ENCODE results near the gene CARMIL3. TPM values are rescaled to one million over a fixed set of nuclear protein-coding genes. Genes with fewer than 3 reads are reported as not detected.

CARMIL3 gene
- total RNA-seq, 1 experiment from 2014 or later: 1.00 TPM

GRCh38 chr14:24110523-24110922, 58.7 kb downstream of the CARMIL3 start:
- Mint-ChIP-seq H3K4me1 (ENCODE audit: low read depth, unreplicated experiment) (peaks cover 5% of the 10 kb centered on the region), H3K27me3 (ENCODE audit: insufficient read depth, unreplicated experiment) (no peaks in the 10 kb centered on the region), H3K27ac (ENCODE audit: unreplicated experiment) (no peak overlapping the region), H3K36me3 (ENCODE audit: insufficient read depth, unreplicated experiment) (peaks cover 14% of the 10 kb centered on the region), H3K9me3 (ENCODE audit: unreplicated experiment) (no peaks in the 10 kb centered on the region), H3K4me3 (ENCODE audit: unreplicated experiment) (no peak overlapping the region)
- intact Hi-C loops (cut with micrococcal nuclease; ENCODE audit: unreplicated experiment): no loop called here
- TF ChIP-seq, protein P1, sequence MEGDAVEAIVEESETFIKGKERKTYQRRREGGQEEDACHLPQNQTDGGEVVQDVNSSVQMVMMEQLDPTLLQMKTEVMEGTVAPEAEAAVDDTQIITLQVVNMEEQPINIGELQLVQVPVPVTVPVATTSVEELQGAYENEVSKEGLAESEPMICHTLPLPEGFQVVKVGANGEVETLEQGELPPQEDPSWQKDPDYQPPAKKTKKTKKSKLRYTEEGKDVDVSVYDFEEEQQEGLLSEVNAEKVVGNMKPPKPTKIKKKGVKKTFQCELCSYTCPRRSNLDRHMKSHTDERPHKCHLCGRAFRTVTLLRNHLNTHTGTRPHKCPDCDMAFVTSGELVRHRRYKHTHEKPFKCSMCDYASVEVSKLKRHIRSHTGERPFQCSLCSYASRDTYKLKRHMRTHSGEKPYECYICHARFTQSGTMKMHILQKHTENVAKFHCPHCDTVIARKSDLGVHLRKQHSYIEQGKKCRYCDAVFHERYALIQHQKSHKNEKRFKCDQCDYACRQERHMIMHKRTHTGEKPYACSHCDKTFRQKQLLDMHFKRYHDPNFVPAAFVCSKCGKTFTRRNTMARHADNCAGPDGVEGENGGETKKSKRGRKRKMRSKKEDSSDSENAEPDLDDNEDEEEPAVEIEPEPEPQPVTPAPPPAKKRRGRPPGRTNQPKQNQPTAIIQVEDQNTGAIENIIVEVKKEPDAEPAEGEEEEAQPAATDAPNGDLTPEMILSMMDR (IDR thresholded peaks at IDR 0.05; ENCODE audit: insufficient read depth in 1 of 2, low read depth in 1 of 2, low read length in 1 of 2, severe bottlenecking in 1 of 2, unreplicated experiment in 1 of 2): no peak
- no peak for DNase-seq
- Histone ChIP-seq H3K4me1 (peaks cover 8% of the 10 kb centered on the region; the same call in 1 of the 2 replicates), H3K4me3 (ENCODE audit: low read depth, low read length) (no peak overlapping the region), H3K9me3 (no peaks in the 10 kb centered on the region; the same call in 1 of the 2 replicates), H3K36me3 (ENCODE audit: control insufficient read depth, insufficient read depth, low read length) (no peaks in the 10 kb centered on the region), H3K27me3 (replicated peaks; ENCODE audit: control insufficient read depth, insufficient read depth, low read length) (no peaks in the 10 kb centered on the region)
- CTCF ChIA-PET: interaction anchor here (0.7 to 6.7 kb wide), 6 partner anchors 8 to 53 kb away, joined by 3 to 155 read pairs (median 10); partner anchors contain the start of genes PCK2 and PSME2
- POLR2A ChIA-PET: interaction anchor here (1.1 kb wide), 1 partner anchor 52 kb away, joined by 3 read pairs; no protein-coding TSS in a partner anchor
- no TSS peak for BruUV-seq (replicated peaks)

GRCh38 chr14:24113379-24113800, 61.6 kb downstream of the CARMIL3 start:
- peaks cover 26% of the 10 kb centered on the region for H3K36me3 Mint-ChIP-seq (ENCODE audit: insufficient read depth, unreplicated experiment)
- POLR2A ChIA-PET: interaction anchor here (0.6 to 3.3 kb wide), 8 partner anchors 12 to 792 kb away, joined by 3 to 72 read pairs (median 20); partner anchors contain the start of genes EMC9, PABPN1, PCK2 and PSME1
- H3K4me3 Mint-ChIP-seq (ENCODE audit: unreplicated experiment): peak overlapping the region; percentile 100
- BruUV-seq (replicated peaks): TSS peak; percentile 77
- Histone ChIP-seq H3K9me3 (no peaks in the 10 kb centered on the region), H3K27me3 (replicated peaks; ENCODE audit: control insufficient read depth, insufficient read depth, low read length) (no peaks in the 10 kb centered on the region), H3K4me1 (peaks cover 8% of the 10 kb centered on the region; the same call in 1 of the 2 replicates), H3K4me3 (ENCODE audit: low read depth, low read length) (peak overlapping the region; percentile 77), H3K36me3 (ENCODE audit: control insufficient read depth, insufficient read depth, low read length) (peaks cover 2% of the 10 kb centered on the region; the same call in 1 of the 2 replicates)
- CTCF ChIA-PET: interaction anchor here (0.6 to 3.3 kb wide), 7 partner anchors 20 to 135 kb away, joined by 3 to 26 read pairs (median 17); partner anchors contain the start of genes IRF9, PCK2, PSME1 and PSME2
- DNase-seq: no peak
- peaks cover 13% of the 10 kb centered on the region for H3K4me1 Mint-ChIP-seq (ENCODE audit: low read depth, unreplicated experiment)
- no peaks in the 10 kb centered on the region for H3K9me3 Mint-ChIP-seq (ENCODE audit: unreplicated experiment)
- intact Hi-C loops (cut with micrococcal nuclease; ENCODE audit: unreplicated experiment): no loop called here
- H3K27me3 Mint-ChIP-seq (ENCODE audit: insufficient read depth, unreplicated experiment): no peaks in the 10 kb centered on the region
- TF ChIP-seq, protein P1 (IDR thresholded peaks at IDR 0.05; ENCODE audit: insufficient read depth in 1 of 2, low read depth in 1 of 2, low read length in 1 of 2, severe bottlenecking in 1 of 2, unreplicated experiment in 1 of 2): no peak
- H3K27ac Mint-ChIP-seq (ENCODE audit: unreplicated experiment): peak overlapping the region; percentile 98

- Mint-ChIP-seq H3K9me3 (ENCODE audit: unreplicated experiment) (no peaks in the 10 kb centered on the region), H3K4me3 (ENCODE audit: unreplicated experiment) (peak overlapping the region; percentile 100), H3K27me3 (ENCODE audit: insufficient read depth, unreplicated experiment) (no peaks in the 10 kb centered on the region), H3K36me3 (ENCODE audit: insufficient read depth, unreplicated experiment) (peaks cover 29% of the 10 kb centered on the region), H3K27ac (ENCODE audit: unreplicated experiment) (peak overlapping the region; percentile 98), H3K4me1 (ENCODE audit: low read depth, unreplicated experiment) (peaks cover 13% of the 10 kb centered on the region)
- peak; percentile 95 to 96 for DNase-seq
- Histone ChIP-seq H3K4me3 (ENCODE audit: low read depth, low read length) (peak overlapping the region; percentile 77), H3K27me3 (replicated peaks; ENCODE audit: control insufficient read depth, insufficient read depth, low read length) (no peaks in the 10 kb centered on the region), H3K9me3 (no peaks in the 10 kb centered on the region), H3K36me3 (ENCODE audit: control insufficient read depth, insufficient read depth, low read length) (peaks cover 2% of the 10 kb centered on the region; the same call in 1 of the 2 replicates), H3K4me1 (peaks cover 3% of the 10 kb centered on the region; the same call in 1 of the 2 replicates)
- CTCF ChIA-PET: interaction anchor here (0.6 to 3.3 kb wide), 14 partner anchors 8 to 1045 kb away, joined by 3 to 26 read pairs (median 5); partner anchors contain the start of genes EMC9, IRF9, PCK2 and PSME1
- intact Hi-C loops (cut with micrococcal nuclease; ENCODE audit: unreplicated experiment): loop anchor here (1.0 to 2.0 kb wide), 4 partner anchors 20 to 75 kb away; partner anchors contain the start of genes EMC9, IPO4, IRF9 and PCK2
- TF ChIP-seq, protein P1 (IDR thresholded peaks at IDR 0.05; ENCODE audit: insufficient read depth in 1 of 2, low read depth in 1 of 2, low read length in 1 of 2, severe bottlenecking in 1 of 2, unreplicated experiment in 1 of 2): no peak
- POLR2A ChIA-PET: interaction anchor here (0.6 to 3.3 kb wide), 18 partner anchors 11 to 793 kb away, joined by 3 to 72 read pairs (median 5); partner anchors contain the start of genes CARMIL3, CHMP4A, EMC9 and IPO4
- BruUV-seq (replicated peaks): no TSS peak
Observed at GRCh38 chr14:24113801-24114531, 62.2 kb downstream of the CARMIL3 start.
